SK-N-SH (cell line): ENCODE measurements around the gene AHNAK2. TPM values are rescaled to one million over a fixed set of nuclear protein-coding genes. Genes with fewer than 3 reads are reported as not detected.

Source experiments
- CTCF ChIA-PET: fragments of 300-600, 350-600 bp; formaldehyde crosslinking; extraction: SDS; loops from one replicate; lab custom pipeline; 2021; lab: Yijun Ruan, JAX
- POLR2A ChIA-PET: fragments of 350-600 bp; sonication (Branson Sonifier 250); formaldehyde crosslinking; extraction: SDS; loops from one replicate; lab custom pipeline; 2020; ENCODE audit warnings: antibody characterized with exemption, inconsistent platforms; lab: Yijun Ruan, JAX
- DNase-seq: peaks from one replicate; pipeline ENCODE4 v3.0.0; 2012
- H2AFZ ChIP-seq: fragments of 200-600 bp; sonication (generic); 2 replicates; pipeline ENCODE4 v1.8.1; 2016; ENCODE audit warnings: antibody characterized with exemption, mild to moderate bottlenecking, low read depth
- H3F3A ChIP-seq: fragments of 200-600 bp; sonication (generic); replicated peaks from 2 replicates; pipeline ENCODE3; 2016; ENCODE audit warnings: antibody characterized with exemption, mild to moderate bottlenecking; ENCODE audit not compliant: insufficient read depth
- H3K27ac ChIP-seq, 2 experiments: fragments of 200-500 bp in 1 of 2; fragments of 200-600 bp in 1 of 2; sonication (Bioruptor generic) in 1 of 2; sonication (generic), shearing (Covaris generic) in 1 of 2; 2 replicates each; pipeline versions ENCODE4 v1.5.1 to v1.6.1; 2014 to 2016; ENCODE audit warnings: low read depth in 2 of 2, inconsistent platforms in 1 of 2, low read length in 1 of 2, mild to moderate bottlenecking in 1 of 2, mixed read lengths in 1 of 2
- H3K27me3 ChIP-seq: fragments of 200-600 bp; sonication (generic), shearing (Covaris generic); 2 replicates; pipeline ENCODE4 v1.6.1; 2016; ENCODE audit warnings: mixed run types; ENCODE audit not compliant: insufficient read depth
- H3K36me3 ChIP-seq, 2 experiments: fragments of 200-500 bp in 1 of 2; fragments of 200-600 bp in 1 of 2; sonication (Bioruptor generic) in 1 of 2; sonication (generic) in 1 of 2; replicated peaks in 1 of 2; 2 replicates each; pipeline versions ENCODE3 to v1.5.1; 2014 to 2016; ENCODE audit warnings: low read length in 1 of 2, mild to moderate bottlenecking in 1 of 2; ENCODE audit not compliant: insufficient read depth in 2 of 2, control insufficient read depth in 1 of 2
- H3K4me1 ChIP-seq, 2 experiments: fragments of 200-500 bp in 1 of 2; fragments of 200-600 bp in 1 of 2; sonication (Bioruptor generic) in 1 of 2; sonication (generic), shearing (Covaris generic) in 1 of 2; 2 replicates each; pipeline versions ENCODE4 v1.5.1 to v1.6.1; 2014 to 2016; ENCODE audit warnings: low read depth in 1 of 2, low read length in 1 of 2, mixed run types in 1 of 2; ENCODE audit not compliant: insufficient read depth in 2 of 2, control insufficient read depth in 1 of 2
- H3K4me2 ChIP-seq: fragments of 200-600 bp; sonication (generic), shearing (Covaris generic); 2 replicates; pipeline ENCODE4 v1.6.1; 2017; ENCODE audit warnings: mixed run types
- H3K4me3 ChIP-seq, 2 experiments: fragments of 200-500 bp in 1 of 2; fragments of 200-600 bp in 1 of 2; sonication (Bioruptor generic) in 1 of 2; sonication (generic), shearing (Covaris generic) in 1 of 2; 2 replicates each; pipeline versions ENCODE4 v1.5.1 to v1.8.1; 2014 to 2016; ENCODE audit warnings: low read depth in 2 of 2, inconsistent platforms in 1 of 2, low read length in 1 of 2, mild to moderate bottlenecking in 1 of 2, mixed read lengths in 1 of 2, moderate library complexity in 1 of 2
- H3K79me2 ChIP-seq: fragments of 200-600 bp; sonication (generic); 2 replicates; pipeline ENCODE4 v1.8.1; 2017; ENCODE audit warnings: mild to moderate bottlenecking; ENCODE audit not compliant: insufficient read depth
- H3K9ac ChIP-seq: fragments of 200-600 bp; sonication (generic); 2 replicates; pipeline ENCODE4 v1.6.1; 2017; ENCODE audit warnings: mixed run types
- H3K9me2 ChIP-seq: fragments of 200-600 bp; sonication (generic); 2 replicates; pipeline ENCODE4 v1.6.1; 2017; ENCODE audit warnings: mixed run types
- H3K9me3 ChIP-seq: fragments of 200-600 bp; sonication (generic); 2 replicates; pipeline ENCODE4 v1.6.1; 2017; ENCODE audit warnings: mixed run types, mild to moderate bottlenecking, moderate library complexity
- H4K20me1 ChIP-seq: fragments of 200-600 bp; sonication (generic); 2 replicates; pipeline ENCODE4 v1.6.1; 2017; ENCODE audit warnings: mild to moderate bottlenecking, mixed run types; ENCODE audit not compliant: insufficient read depth
- EZH2phosphoT487 ChIP-seq: fragments of 200-600 bp; sonication (generic); IDR thresholded peaks from 2 replicates; pipeline ENCODE4 v1.6.1; 2017; ENCODE audit warnings: low read depth, mixed run types, mild to moderate bottlenecking, antibody characterized with exemption, moderate library complexity, borderline replicate concordance
- FOSL2 ChIP-seq: IDR thresholded peaks from 2 replicates; pipeline ENCODE4 v1.4.0; 2012; ENCODE audit warnings: low read depth, mild to moderate bottlenecking, moderate library complexity, borderline replicate concordance
- GATA2 ChIP-seq: sonication (generic); formaldehyde crosslinking; IDR thresholded peaks from 2 replicates; pipeline ENCODE4 v1.5.0; 2020; ENCODE audit warnings: mild to moderate bottlenecking, missing genetic modification reagents
- MXI1 ChIP-seq: IDR thresholded peaks from 2 replicates; pipeline ENCODE4 v1.6.1; 2012; ENCODE audit warnings: mild to moderate bottlenecking, low read depth, low read length, improper control_type of control experiment
- NFIC ChIP-seq: IDR thresholded peaks from 2 replicates; pipeline ENCODE4 v1.4.0; 2012; ENCODE audit warnings: borderline replicate concordance
- RAD21 ChIP-seq: IDR thresholded peaks from 2 replicates; pipeline ENCODE4 v1.6.1; 2012; ENCODE audit warnings: mild to moderate bottlenecking, low read length
- RCOR1 ChIP-seq: fragments of 150-350 bp; IDR thresholded peaks from 2 replicates; pipeline ENCODE4 v1.6.1; 2017; ENCODE audit warnings: antibody characterized with exemption, low read length
- RXRA ChIP-seq: IDR thresholded peaks from 2 replicates; pipeline ENCODE4 v1.4.0; 2012; ENCODE audit warnings: low read depth, mild to moderate bottlenecking, borderline replicate concordance
- TAF1 ChIP-seq: IDR thresholded peaks from 2 replicates; pipeline ENCODE4 v1.6.1; 2012; ENCODE audit warnings: low read depth, mild to moderate bottlenecking, low read length, moderate library complexity, borderline replicate concordance
- TCF12 ChIP-seq: IDR thresholded peaks from 2 replicates; pipeline ENCODE4 v1.4.0; 2012
- WGBS: methylation state at CpG from one replicate; pipeline ENCODE4 v1.1.6; 2017; ENCODE audit warnings: low lambda C conversion rate; 5-methylcytosine and 5-hydroxymethylcytosine counted together
- polyA plus RNA-seq, 3 experiments: library from polyadenylated mRNA; depleted of rRNA; stranded (reverse); fragments of >200 nt; gene quantifications; 2 replicates each; pipeline ENCODE4 v1.2.3, GENCODE V29; 2012
- TF ChIP-seq, protein P1 (sequence below): fragments of 200-600 bp; sonication (generic); IDR thresholded peaks from 2 replicates; pipeline ENCODE4 v1.6.1; 2017; ENCODE audit warnings: antibody characterized with exemption, mild to moderate bottlenecking, moderate library complexity
- TF ChIP-seq, protein P2 (sequence below): IDR thresholded peaks from 2 replicates; pipeline ENCODE4 v1.6.1; 2012; ENCODE audit warnings: mild to moderate bottlenecking, low read depth, low read length, moderate library complexity

Gene AHNAK2
- polyA plus RNA-seq, 1 of the 3 experiments (the other 2 are of a cell fraction) = 33.5 TPM

DNA sequence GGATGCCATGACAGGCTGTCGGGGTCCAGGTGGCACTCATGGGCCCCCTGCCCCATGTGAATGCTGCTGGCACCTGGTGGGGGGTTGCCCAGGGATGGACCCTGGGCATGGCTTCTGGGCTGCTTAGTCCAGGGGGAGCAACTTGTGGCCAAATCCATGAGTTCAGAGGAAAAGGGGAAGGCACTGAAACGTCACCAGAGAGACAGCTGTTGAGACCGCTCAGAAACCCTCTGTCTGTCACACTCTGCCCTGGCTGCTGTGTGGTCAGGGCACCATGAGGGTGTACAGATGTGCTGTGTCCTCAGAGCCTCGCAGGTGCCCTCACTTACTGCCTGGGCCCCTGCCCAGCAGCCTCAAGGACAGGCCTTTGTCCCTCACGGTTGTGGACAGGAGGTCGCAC is 16.8 kb upstream of the AHNAK2 start:
- Histone ChIP-seq H3K27me3 (no peaks in the 10 kb centered on the region), H2AFZ (no peak overlapping the region), H3K9me2 (no peaks in the 10 kb centered on the region), H3K79me2 (peaks cover 29% of the 10 kb centered on the region; the same call in 1 of the 2 replicates), H3K9ac (no peak overlapping the region), H3K4me1 (no peaks in the 10 kb centered on the region), H4K20me1 (peaks cover 6% of the 10 kb centered on the region; the same call in 1 of the 2 replicates), H3F3A (peaks cover 17% of the 10 kb centered on the region), H3K9me3 (no peaks in the 10 kb centered on the region), H3K4me2 (no peak overlapping the region), H3K27ac (no peak overlapping the region), H3K36me3 (peaks cover 14 to 45% of the 10 kb centered on the region in 2 experiments), H3K4me3 (no peak overlapping the region)
- DNase-seq = no peak
- ChIA-PET CTCF (interaction anchor here (0.6 to 1.3 kb wide), 4 partner anchors 11 to 93 kb away, joined by 3 to 4 read pairs (median 3); no protein-coding TSS in a partner anchor), POLR2A (interaction anchor here (0.7 to 1.4 kb wide), 2 partner anchors 9 kb away, joined by 4 to 6 read pairs; partner anchors contain the start of gene CLBA1)
- 91% methylated on average over 4 of the region's 6 CpGs for WGBS
- TF ChIP-seq RXRA = no peak

DNA sequence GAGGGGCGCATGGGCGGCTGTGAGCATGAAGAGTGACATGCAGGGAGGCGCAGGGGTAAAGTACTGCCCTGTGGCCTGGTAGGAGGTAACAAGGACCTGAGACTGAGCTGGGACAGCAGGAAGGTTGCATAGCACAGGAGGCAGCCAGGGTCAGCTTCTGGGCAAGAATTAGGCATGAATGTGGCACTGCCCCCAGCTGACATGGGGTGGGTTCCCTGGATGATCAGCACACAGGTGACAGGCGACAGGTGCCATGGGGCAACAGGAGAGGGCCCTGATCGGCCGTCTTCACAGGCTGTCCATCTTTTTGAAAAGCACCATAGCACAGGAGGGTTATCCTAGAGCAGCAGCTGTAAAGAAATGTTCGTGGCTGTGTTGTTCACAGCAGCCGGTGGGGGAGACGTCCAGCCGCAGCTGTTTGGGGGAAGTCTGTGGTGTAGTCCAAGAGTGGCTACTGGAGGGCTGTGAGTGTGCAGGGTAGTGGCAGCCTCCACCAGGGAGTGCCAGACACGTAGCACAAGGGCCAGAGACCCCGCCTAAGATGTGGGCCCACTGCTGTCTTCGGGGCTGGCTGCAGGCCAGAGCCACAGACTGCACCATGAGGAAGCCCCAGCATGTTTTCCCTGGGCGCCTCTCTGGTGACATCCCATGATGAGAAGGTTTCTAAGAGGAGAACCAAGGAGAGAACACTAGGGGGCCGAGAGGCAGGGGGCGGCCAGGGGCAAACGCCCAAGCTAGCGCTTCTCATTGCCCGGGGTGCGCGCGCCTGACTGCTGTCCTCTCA is 15.8 kb upstream of the AHNAK2 start:
- Histone ChIP-seq H3K36me3 (peaks cover 8 to 50% of the 10 kb centered on the region in 2 experiments), H3K9me2 (no peaks in the 10 kb centered on the region), H3K27me3 (no peaks in the 10 kb centered on the region), H3K79me2 (peaks cover 20% of the 10 kb centered on the region; the same call in 1 of the 2 replicates), H3K4me2 (no peak overlapping the region), H3K27ac (no peak overlapping the region), H2AFZ (no peak overlapping the region), H3K4me3 (no peak overlapping the region), H3K4me1 (no peaks in the 10 kb centered on the region), H3K9me3 (no peaks in the 10 kb centered on the region), H4K20me1 (no peaks in the 10 kb centered on the region; the same call in 1 of the 2 replicates), H3K9ac (no peak overlapping the region), H3F3A (peaks cover 12% of the 10 kb centered on the region)
- TF ChIP-seq EZH2phosphoT487 = no peak
- TF ChIP-seq, protein P1, sequence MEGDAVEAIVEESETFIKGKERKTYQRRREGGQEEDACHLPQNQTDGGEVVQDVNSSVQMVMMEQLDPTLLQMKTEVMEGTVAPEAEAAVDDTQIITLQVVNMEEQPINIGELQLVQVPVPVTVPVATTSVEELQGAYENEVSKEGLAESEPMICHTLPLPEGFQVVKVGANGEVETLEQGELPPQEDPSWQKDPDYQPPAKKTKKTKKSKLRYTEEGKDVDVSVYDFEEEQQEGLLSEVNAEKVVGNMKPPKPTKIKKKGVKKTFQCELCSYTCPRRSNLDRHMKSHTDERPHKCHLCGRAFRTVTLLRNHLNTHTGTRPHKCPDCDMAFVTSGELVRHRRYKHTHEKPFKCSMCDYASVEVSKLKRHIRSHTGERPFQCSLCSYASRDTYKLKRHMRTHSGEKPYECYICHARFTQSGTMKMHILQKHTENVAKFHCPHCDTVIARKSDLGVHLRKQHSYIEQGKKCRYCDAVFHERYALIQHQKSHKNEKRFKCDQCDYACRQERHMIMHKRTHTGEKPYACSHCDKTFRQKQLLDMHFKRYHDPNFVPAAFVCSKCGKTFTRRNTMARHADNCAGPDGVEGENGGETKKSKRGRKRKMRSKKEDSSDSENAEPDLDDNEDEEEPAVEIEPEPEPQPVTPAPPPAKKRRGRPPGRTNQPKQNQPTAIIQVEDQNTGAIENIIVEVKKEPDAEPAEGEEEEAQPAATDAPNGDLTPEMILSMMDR = no peak
- TF ChIP-seq RXRA = no peak
- TF ChIP-seq GATA2 = no peak
- no peak for TF ChIP-seq NFIC
- no peak for TF ChIP-seq TAF1
- no peak for TF ChIP-seq FOSL2
- no peak for TF ChIP-seq MXI1
- no peak for TF ChIP-seq TCF12
- TF ChIP-seq, protein P2, sequence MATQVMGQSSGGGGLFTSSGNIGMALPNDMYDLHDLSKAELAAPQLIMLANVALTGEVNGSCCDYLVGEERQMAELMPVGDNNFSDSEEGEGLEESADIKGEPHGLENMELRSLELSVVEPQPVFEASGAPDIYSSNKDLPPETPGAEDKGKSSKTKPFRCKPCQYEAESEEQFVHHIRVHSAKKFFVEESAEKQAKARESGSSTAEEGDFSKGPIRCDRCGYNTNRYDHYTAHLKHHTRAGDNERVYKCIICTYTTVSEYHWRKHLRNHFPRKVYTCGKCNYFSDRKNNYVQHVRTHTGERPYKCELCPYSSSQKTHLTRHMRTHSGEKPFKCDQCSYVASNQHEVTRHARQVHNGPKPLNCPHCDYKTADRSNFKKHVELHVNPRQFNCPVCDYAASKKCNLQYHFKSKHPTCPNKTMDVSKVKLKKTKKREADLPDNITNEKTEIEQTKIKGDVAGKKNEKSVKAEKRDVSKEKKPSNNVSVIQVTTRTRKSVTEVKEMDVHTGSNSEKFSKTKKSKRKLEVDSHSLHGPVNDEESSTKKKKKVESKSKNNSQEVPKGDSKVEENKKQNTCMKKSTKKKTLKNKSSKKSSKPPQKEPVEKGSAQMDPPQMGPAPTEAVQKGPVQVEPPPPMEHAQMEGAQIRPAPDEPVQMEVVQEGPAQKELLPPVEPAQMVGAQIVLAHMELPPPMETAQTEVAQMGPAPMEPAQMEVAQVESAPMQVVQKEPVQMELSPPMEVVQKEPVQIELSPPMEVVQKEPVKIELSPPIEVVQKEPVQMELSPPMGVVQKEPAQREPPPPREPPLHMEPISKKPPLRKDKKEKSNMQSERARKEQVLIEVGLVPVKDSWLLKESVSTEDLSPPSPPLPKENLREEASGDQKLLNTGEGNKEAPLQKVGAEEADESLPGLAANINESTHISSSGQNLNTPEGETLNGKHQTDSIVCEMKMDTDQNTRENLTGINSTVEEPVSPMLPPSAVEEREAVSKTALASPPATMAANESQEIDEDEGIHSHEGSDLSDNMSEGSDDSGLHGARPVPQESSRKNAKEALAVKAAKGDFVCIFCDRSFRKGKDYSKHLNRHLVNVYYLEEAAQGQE = no peak
- TF ChIP-seq RCOR1 = no peak
- TF ChIP-seq RAD21 = no peak
- CTCF ChIA-PET = interaction anchor here (0.5 to 1.3 kb wide), 4 partner anchors 12 to 51 kb away, joined by 3 to 4 read pairs (median 4); no protein-coding TSS in a partner anchor
- POLR2A ChIA-PET = interaction anchor here (1.4 kb wide), 1 partner anchor 8 kb away, joined by 6 read pairs; the partner anchor contains the start of gene CLBA1
- WGBS = 85% methylated on average over 21 of the region's 22 CpGs
- no peak for DNase-seq
